Liver (tissue), 9 donors: ENCODE data around the gene BPGM. TPM values are rescaled to one million over a fixed set of nuclear protein-coding genes. Genes with fewer than 3 reads are reported as not detected.

Experiments used
- DNase-seq: peaks from one replicate; pipeline ENCODE4 v3.0.0-alpha.2; 2017; ENCODE audit warnings: low spot score
- H3K27ac ChIP-seq, 2 donors: one replicate each; pipeline ENCODE4 v1.7.0; 2013; ENCODE audit warnings: inconsistent platforms in 2 of 2, low read length in 2 of 2, control low read depth in 1 of 2, low read depth in 1 of 2, mild to moderate bottlenecking in 1 of 2
- H3K27me3 ChIP-seq, 4 donors: one replicate each; pipeline versions ENCODE4 v1.6.1 to v1.7.0; 2013; ENCODE audit warnings: low read length in 3 of 4, inconsistent platforms in 1 of 4, mild to moderate bottlenecking in 1 of 4, moderate library complexity in 1 of 4; ENCODE audit not compliant: control insufficient read depth in 4 of 4, insufficient read depth in 4 of 4
- H3K36me3 ChIP-seq, 4 donors: one replicate each; pipeline versions ENCODE4 v1.6.1 to v1.7.0; 2013; ENCODE audit warnings: low read length in 3 of 4, mild to moderate bottlenecking in 3 of 4, low read depth in 1 of 4, moderate library complexity in 1 of 4; ENCODE audit not compliant: control insufficient read depth in 4 of 4, insufficient read depth in 3 of 4
- H3K4me1 ChIP-seq, 4 donors: one replicate each; pipeline versions ENCODE4 v1.6.1 to v1.7.0; 2013; ENCODE audit warnings: low read length in 3 of 4, mild to moderate bottlenecking in 3 of 4, moderate library complexity in 1 of 4; ENCODE audit not compliant: control insufficient read depth in 4 of 4, insufficient read depth in 4 of 4
- H3K4me3 ChIP-seq, 3 donors: one replicate each; pipeline versions ENCODE4 v1.6.1 to v1.7.0; 2013; ENCODE audit warnings: low read length in 3 of 3, control low read depth in 1 of 3, low read depth in 1 of 3, mild to moderate bottlenecking in 1 of 3
- H3K9ac ChIP-seq, 2 donors: one replicate each; pipeline ENCODE4 v1.7.0; 2013; ENCODE audit warnings: low read length in 2 of 2, mild to moderate bottlenecking in 2 of 2, moderate library complexity in 2 of 2, control low read depth in 1 of 2, low read depth in 1 of 2
- H3K9me3 ChIP-seq, 4 donors: one replicate each; pipeline versions ENCODE4 v1.6.1 to v1.7.0; 2013; ENCODE audit warnings: low read length in 3 of 4; ENCODE audit not compliant: control insufficient read depth in 4 of 4
- ATF3 ChIP-seq: IDR thresholded peaks from 2 replicates; pipeline ENCODE4 v1.6.1; 2016; ENCODE audit warnings: antibody characterized with exemption
- CTCF ChIP-seq: fragments of 150-350 bp; IDR thresholded peaks from 2 replicates; pipeline ENCODE4 v1.5.1; 2017; ENCODE audit warnings: improper control_type of control experiment, low read depth, low read length; ENCODE audit not compliant: missing input control
- EGR1 ChIP-seq, 2 donors: IDR thresholded peaks; 2 replicates each; pipeline ENCODE4 v1.6.1; 2016 to 2018; ENCODE audit warnings: antibody characterized with exemption in 2 of 2, low read depth in 2 of 2
- FOXA1 ChIP-seq: IDR thresholded peaks from 2 replicates; pipeline ENCODE4 v1.6.1; 2016; ENCODE audit warnings: antibody characterized with exemption
- FOXA2 ChIP-seq: IDR thresholded peaks from 2 replicates; pipeline ENCODE4 v1.6.1; 2016; ENCODE audit warnings: antibody characterized with exemption
- GABPA ChIP-seq, 2 donors: IDR thresholded peaks in 1 of 2; conservative IDR thresholded peaks in 1 of 2; 2 replicates each; pipeline ENCODE4 v1.6.1; 2016; ENCODE audit warnings: antibody characterized with exemption in 2 of 2, mild to moderate bottlenecking in 1 of 2, moderate library complexity in 1 of 2
- HNF4A ChIP-seq, 2 donors: conservative IDR thresholded peaks; 2 replicates each; pipeline ENCODE4 v1.6.1; 2016; ENCODE audit warnings: antibody characterized with exemption in 2 of 2, mild to moderate bottlenecking in 2 of 2
- HNF4G ChIP-seq: IDR thresholded peaks from 2 replicates; pipeline ENCODE4 v1.6.1; 2016; ENCODE audit warnings: antibody characterized with exemption
- JUND ChIP-seq, 2 donors: IDR thresholded peaks; 2 replicates each; pipeline ENCODE4 v1.6.1; 2016; ENCODE audit warnings: antibody characterized with exemption in 2 of 2
- MAX ChIP-seq: IDR thresholded peaks from 2 replicates; pipeline ENCODE4 v1.6.1; 2016; ENCODE audit warnings: antibody characterized with exemption
- NR2F2 ChIP-seq: IDR thresholded peaks from 2 replicates; pipeline ENCODE4 v1.6.1; 2016; ENCODE audit warnings: antibody characterized with exemption
- RAD21 ChIP-seq, 2 donors: IDR thresholded peaks; 2 replicates each; pipeline ENCODE4 v1.6.1; 2016; ENCODE audit warnings: antibody characterized with exemption in 2 of 2, mild to moderate bottlenecking in 2 of 2
- REST ChIP-seq: IDR thresholded peaks from 2 replicates; pipeline ENCODE4 v1.6.1; 2016; ENCODE audit warnings: antibody characterized with exemption, mild to moderate bottlenecking
- RXRA ChIP-seq, 2 donors: IDR thresholded peaks; 2 replicates each; pipeline ENCODE4 v1.6.1; 2017 to 2018; ENCODE audit warnings: antibody characterized with exemption in 2 of 2, mild to moderate bottlenecking in 1 of 2
- SP1 ChIP-seq: IDR thresholded peaks from 2 replicates; pipeline ENCODE4 v1.6.1; 2018; ENCODE audit warnings: antibody characterized with exemption, mild to moderate bottlenecking
- TAF1 ChIP-seq: conservative IDR thresholded peaks from 2 replicates; pipeline ENCODE4 v1.6.1; 2016; ENCODE audit warnings: antibody characterized with exemption, mild to moderate bottlenecking
- YY1 ChIP-seq: IDR thresholded peaks from 2 replicates; pipeline ENCODE4 v1.6.1; 2016; ENCODE audit warnings: antibody characterized with exemption, mild to moderate bottlenecking
- ZBTB33 ChIP-seq: IDR thresholded peaks from 2 replicates; pipeline ENCODE4 v1.6.1; 2016; ENCODE audit warnings: antibody characterized with exemption
- WGBS: extraction: QIAGEN DNeasy Blood & Tissue Kit; methylation state at CpG from one replicate; pipeline ENCODE4 v1.1.7; 2013; 5-methylcytosine and 5-hydroxymethylcytosine counted together
- polyA plus RNA-seq, 2 donors: library from polyadenylated mRNA; stranded (reverse) in 1 of 2; unstranded in 1 of 2; fragments of 200-250 nt in 1 of 2; fragments of >200 nt in 1 of 2; fragmentation: Nextera tagmentation in 1 of 2; extraction: Ambion mirVana in 1 of 2; gene quantifications; one replicate each; pipeline versions ENCODE4 v1.2.1 to v1.2.3, GENCODE V29; 2013 to 2015
- total RNA-seq, 2 donors: library from RNA; depleted of rRNA; stranded (reverse); fragments of >200 nt; gene quantifications; one replicate each; pipeline ENCODE4 v1.2.3, GENCODE V29; 2014
- donor health status: healthy.
- donor health status: healthy.
- donor health status: healthy.
- donor health status: healthy.
- donor health status: healthy.

The BPGM gene
- total and polyA plus RNA-seq, 4 donors: 6.1 to 250 (median 7.6) TPM

GRCh38 chr7:134703241-134703594, 56.6 kb downstream of the BPGM start:
- TF ChIP-seq FOXA2 (no peak), HNF4G (no peak), CTCF (no peak), REST (no peak), FOXA1 (no peak), EGR1 (IDR thresholded peaks at IDR 0.05; ENCODE audit: low read depth in 2 of 2) (no peak), ZBTB33 (no peak), SP1 (peak; percentile 25), YY1 (no peak), GABPA (IDR thresholded peaks at IDR 0.05 in 1 of 2, conservative IDR thresholded peaks at IDR 0.05 in 1 of 2) (no peak), HNF4A (conservative IDR thresholded peaks at IDR 0.05) (peak in 1 of 2 donors; percentile 37), RXRA (IDR thresholded peaks at IDR 0.05) (peak; percentile 79 to 80), ATF3 (no peak), NR2F2 (peak; percentile 63), JUND (IDR thresholded peaks at IDR 0.05) (no peak), MAX (no peak), RAD21 (IDR thresholded peaks at IDR 0.05) (no peak), TAF1 (no peak)
- H3K36me3 ChIP-seq: no peaks in the 10 kb centered on the region
- no peak for DNase-seq
- peak overlapping the region; percentile 70 to 81 for H3K27ac ChIP-seq
- no peak overlapping the region for H3K9ac ChIP-seq
- H3K9me3 ChIP-seq: no peaks in the 10 kb centered on the region
- no peak overlapping the region for H3K4me3 ChIP-seq
- 57% methylated on average over 2 of the region's 2 CpGs for WGBS
- no peaks in the 10 kb centered on the region for H3K27me3 ChIP-seq
- H3K4me1 ChIP-seq: peaks cover 2 to 33% (median 30%) of the 10 kb centered on the region in 4 donors
